ENCODE data around the gene PRKG1.

Gene PRKG1

DNA sequence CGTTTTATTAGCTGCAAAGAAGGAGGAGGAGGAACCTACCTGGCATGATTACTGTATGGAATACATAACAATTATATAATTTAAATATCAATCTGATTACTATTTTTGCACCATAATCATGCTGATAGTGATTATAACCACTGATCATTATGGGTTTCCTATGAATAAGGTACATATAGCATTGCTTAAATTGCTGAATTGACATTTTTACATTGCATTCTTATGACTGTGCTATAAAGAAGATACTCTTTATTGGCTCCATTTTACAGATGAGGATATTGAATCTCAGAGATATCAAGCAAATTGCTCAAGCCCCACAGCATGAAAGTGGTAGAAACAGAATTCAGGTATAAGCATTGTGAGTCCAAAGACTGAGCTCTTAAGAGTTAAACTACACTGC is 1262.9 kb downstream of the PRKG1 start:
- H3K27me3 ChIP-seq (replicated peaks; ENCODE audit: control insufficient read depth, insufficient read depth, low read length) = no peaks in the 10 kb centered on the region
- H3K4me1 ChIP-seq (ENCODE audit: control insufficient read depth, insufficient read depth, low read length) = no peaks in the 10 kb centered on the region
- DNase-seq (ENCODE audit: low read depth) = no peak
- no peak overlapping the region for H3K9ac ChIP-seq (ENCODE audit: low read length)
- H3K9me3 ChIP-seq (ENCODE audit: control insufficient read depth, low read length) = no peaks in the 10 kb centered on the region
- no peaks in the 10 kb centered on the region for H3K36me3 ChIP-seq (ENCODE audit: control insufficient read depth, insufficient read depth, low read length, severe bottlenecking)
- no peak overlapping the region for H3K4me3 ChIP-seq (ENCODE audit: low read length)

DNA sequence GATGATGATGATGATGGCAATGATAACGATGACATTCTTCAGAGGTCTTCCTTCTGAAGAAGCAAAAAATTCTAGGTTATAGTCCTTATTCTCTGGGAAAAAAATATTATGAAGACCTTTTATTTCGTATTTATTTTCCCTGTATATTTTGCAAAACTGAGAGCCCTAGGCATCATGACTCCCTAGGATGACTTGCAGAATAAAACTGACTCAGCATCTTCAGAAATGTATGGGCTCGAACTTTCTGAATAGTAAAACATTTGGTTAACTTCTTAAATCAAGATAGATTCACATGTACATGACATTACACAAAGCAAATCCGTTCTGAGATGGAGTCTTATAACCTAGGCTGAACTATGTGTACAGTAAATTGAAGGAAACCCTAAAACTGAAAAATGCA is 1269.2 kb downstream of the PRKG1 start:
- no peaks in the 10 kb centered on the region for H3K36me3 ChIP-seq (ENCODE audit: control insufficient read depth, insufficient read depth, low read length, severe bottlenecking)
- no peaks in the 10 kb centered on the region for H3K27me3 ChIP-seq (replicated peaks; ENCODE audit: control insufficient read depth, insufficient read depth, low read length)
- no peak for DNase-seq (ENCODE audit: low read depth)
- H3K9ac ChIP-seq (ENCODE audit: low read length) = no peak overlapping the region
- H3K4me3 ChIP-seq (ENCODE audit: low read length) = no peak overlapping the region
- no peaks in the 10 kb centered on the region for H3K9me3 ChIP-seq (ENCODE audit: control insufficient read depth, low read length)
- H3K4me1 ChIP-seq (ENCODE audit: control insufficient read depth, insufficient read depth, low read length) = no peaks in the 10 kb centered on the region

DNA sequence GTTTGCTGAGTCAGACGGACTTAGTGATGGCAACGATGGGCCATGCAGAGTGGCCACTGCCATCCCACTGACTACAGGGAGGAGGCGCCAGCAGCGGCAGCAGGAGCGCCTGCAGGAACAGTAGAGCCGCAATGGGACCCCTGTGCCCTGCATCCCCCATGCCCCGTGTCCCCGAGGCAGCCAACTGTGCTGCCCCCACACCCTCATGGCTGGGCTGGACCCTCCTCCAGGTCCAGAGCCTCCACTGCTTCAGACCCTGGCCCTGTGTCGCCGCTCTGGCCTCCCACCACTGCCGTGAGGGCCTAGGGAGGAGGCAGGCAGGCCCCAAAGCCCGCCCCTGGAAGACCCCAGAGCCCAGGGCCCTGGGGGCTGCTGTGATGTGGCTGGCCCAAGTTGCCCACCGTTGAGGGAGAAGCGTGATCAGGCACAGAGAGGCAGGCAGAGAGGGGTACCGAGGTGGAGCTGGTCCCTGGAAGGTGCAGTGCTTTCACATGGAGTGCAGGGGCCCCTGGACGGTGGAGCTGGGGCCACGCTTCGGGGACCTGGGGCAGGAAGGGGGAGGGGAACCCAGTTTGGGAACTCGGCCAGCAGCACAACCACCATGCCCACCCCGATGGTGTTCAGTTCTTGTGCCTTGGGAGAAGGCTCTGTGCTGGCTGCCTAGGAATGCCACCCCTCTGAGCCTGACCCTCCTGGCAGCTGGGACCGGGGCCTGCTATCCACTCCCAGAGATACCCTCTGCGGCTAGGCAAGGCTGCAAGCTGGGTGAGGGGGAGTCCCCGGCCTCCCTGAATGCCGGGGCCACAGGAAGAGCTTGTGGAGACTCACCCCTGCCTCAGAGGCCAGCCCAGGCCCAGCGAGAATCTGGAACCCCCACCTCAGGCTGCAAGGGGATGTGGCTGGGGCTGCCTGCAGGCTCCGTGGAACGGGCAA is 1272.4 kb downstream of the PRKG1 start:
- no peaks in the 10 kb centered on the region for H3K27me3 ChIP-seq (replicated peaks; ENCODE audit: control insufficient read depth, insufficient read depth, low read length)
- H3K36me3 ChIP-seq (ENCODE audit: control insufficient read depth, insufficient read depth, low read length, severe bottlenecking) = no peaks in the 10 kb centered on the region
- no peak overlapping the region for H3K4me3 ChIP-seq (ENCODE audit: low read length)
- H3K9me3 ChIP-seq (ENCODE audit: control insufficient read depth, low read length) = no peaks in the 10 kb centered on the region
- H3K4me1 ChIP-seq (ENCODE audit: control insufficient read depth, insufficient read depth, low read length) = no peaks in the 10 kb centered on the region
- no peak for DNase-seq (ENCODE audit: low read depth)
- H3K9ac ChIP-seq (ENCODE audit: low read length) = no peak overlapping the region

DNA sequence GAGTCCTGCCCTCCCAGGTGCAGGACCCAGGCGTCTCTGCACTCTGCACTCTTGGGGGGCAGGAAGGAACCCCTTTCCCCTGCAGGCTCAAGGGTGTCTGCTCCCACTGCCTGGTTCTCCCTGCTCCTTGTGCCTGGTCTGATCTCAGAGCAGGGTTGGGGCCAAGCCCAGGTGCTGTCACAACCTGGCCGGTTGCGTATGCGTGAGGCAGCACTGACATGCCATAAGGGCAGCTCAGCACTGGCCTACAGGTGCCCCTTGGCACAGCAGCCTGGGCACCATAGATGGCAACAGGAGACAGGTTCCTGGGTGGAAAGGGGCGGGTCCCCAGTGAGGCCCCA is 1273.0 kb downstream of the PRKG1 start:
- H3K27me3 ChIP-seq (replicated peaks; ENCODE audit: control insufficient read depth, insufficient read depth, low read length) = no peaks in the 10 kb centered on the region
- H3K9me3 ChIP-seq (ENCODE audit: control insufficient read depth, low read length) = no peaks in the 10 kb centered on the region
- no peak overlapping the region for H3K4me3 ChIP-seq (ENCODE audit: low read length)
- H3K9ac ChIP-seq (ENCODE audit: low read length) = no peak overlapping the region
- H3K4me1 ChIP-seq (ENCODE audit: control insufficient read depth, insufficient read depth, low read length) = no peaks in the 10 kb centered on the region
- no peaks in the 10 kb centered on the region for H3K36me3 ChIP-seq (ENCODE audit: control insufficient read depth, insufficient read depth, low read length, severe bottlenecking)
- DNase-seq (ENCODE audit: low read depth) = no peak

Measured in adipocyte (in vitro differentiated cells).